ENCODE data around the gene NFXL1. TPM values are rescaled to one million over a fixed set of nuclear protein-coding genes. Genes with fewer than 3 reads are reported as not detected.

Gene NFXL1
- total RNA-seq, 1 donor: 7.1 TPM

- H3K4me3 ChIP-seq (ENCODE audit: low read depth, low read length): peak overlapping the region; percentile 67
- no peak for TF ChIP-seq CTCF (IDR thresholded peaks at IDR 0.05; ENCODE audit: insufficient read depth, low read length)
- DNase-seq (ENCODE audit: low read depth): no peak
Measured at GRCh38 chr4:47837094-47837907, 77.1 kb downstream of the NFXL1 start.

DNA sequence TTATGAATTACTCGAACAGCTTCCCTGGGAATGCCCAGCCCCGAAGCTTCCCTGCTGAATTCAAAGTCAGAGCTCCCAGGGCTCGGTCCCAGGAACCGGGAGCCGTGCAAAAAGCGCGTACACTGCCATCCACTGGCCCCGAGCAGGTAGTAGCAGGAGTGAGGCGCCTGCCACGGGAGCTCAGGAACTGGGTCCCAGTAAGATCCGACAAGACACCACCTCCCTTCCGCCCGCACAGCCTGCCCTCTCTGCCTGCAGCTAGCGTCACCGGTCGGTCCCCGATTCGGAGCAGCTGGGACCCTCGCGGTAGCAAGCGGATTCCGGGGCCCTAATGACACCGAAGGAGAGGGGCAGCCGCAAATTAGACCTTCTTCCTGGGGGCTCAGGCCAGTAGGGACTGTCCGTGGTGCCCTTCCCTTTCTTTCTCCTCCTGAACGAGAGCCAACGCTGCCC lies 77.7 kb downstream of the NFXL1 start:
- peak; percentile 86 for TF ChIP-seq CTCF (IDR thresholded peaks at IDR 0.05; ENCODE audit: insufficient read depth, low read length)
- peak; percentile 74 for DNase-seq (ENCODE audit: low read depth)
- H3K4me3 ChIP-seq (ENCODE audit: low read depth, low read length): peak overlapping the region; percentile 67

DNA sequence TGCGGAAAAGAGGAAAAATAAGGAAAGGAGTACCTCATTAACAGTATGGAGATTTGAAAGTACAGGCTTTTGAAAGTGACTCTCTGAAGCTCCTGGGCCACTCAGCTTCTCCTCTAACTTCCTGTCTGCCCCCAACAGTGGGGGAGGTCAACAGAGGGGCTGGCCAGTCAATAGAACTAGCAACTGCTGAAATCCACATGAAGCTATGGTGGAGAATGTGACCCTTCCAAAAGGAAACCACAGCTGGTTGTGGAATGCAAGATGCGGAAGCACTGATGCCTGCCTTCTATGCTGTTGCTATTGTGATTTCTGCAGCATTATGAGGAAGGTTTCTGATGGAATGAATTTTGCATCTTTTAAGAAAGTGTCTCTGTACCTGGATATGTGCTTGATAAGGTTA lies 78.9 kb downstream of the NFXL1 start:
- no peak for TF ChIP-seq CTCF (IDR thresholded peaks at IDR 0.05; ENCODE audit: insufficient read depth, low read length)
- DNase-seq (ENCODE audit: low read depth): no peak

GRCh38 chr4:47831026-47831679 lies 83.2 kb downstream of the NFXL1 start:
- no peak for DNase-seq (ENCODE audit: low read depth)
- H3K4me3 ChIP-seq (ENCODE audit: low read depth, low read length): no peak overlapping the region
- no peak for TF ChIP-seq CTCF (IDR thresholded peaks at IDR 0.05; ENCODE audit: insufficient read depth, low read length)

More for the DNA sequence above, 78.9 kb downstream of the NFXL1 start:
- H3K4me3 ChIP-seq (ENCODE audit: low read depth, low read length): no peak overlapping the region

- no peak for TF ChIP-seq CTCF (IDR thresholded peaks at IDR 0.05; ENCODE audit: insufficient read depth, low read length)
- no peak for DNase-seq (ENCODE audit: low read depth)
- H3K4me3 ChIP-seq (ENCODE audit: low read depth, low read length): no peak overlapping the region
Measured at GRCh38 chr4:47830265-47831025, 83.9 kb downstream of the NFXL1 start.

DNA sequence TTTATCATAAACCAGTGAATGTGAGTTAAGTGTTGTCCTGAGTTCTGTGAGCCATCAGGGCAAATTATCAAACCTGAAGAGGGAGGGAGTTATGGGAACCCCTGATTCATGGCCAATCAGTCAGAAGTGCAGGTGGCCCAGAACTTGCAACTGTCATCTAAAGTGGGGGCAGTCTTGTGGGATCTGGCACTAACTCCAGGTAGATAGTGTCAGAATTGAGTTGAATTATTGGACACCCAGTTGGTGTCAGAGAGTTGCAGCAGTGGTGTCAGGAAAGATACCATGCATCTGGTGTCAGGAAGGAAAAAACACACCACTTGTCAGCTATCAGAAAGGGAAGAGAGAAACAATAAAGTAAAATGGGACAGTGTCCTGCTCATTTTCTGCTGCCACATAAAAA lies 84.9 kb downstream of the NFXL1 start:
- DNase-seq (ENCODE audit: low read depth): no peak
- no peak for TF ChIP-seq CTCF (IDR thresholded peaks at IDR 0.05; ENCODE audit: insufficient read depth, low read length)
- no peak overlapping the region for H3K4me3 ChIP-seq (ENCODE audit: low read depth, low read length)
